Muscle of leg (tissue), 11 donors: ENCODE measurements around the gene PPTC7. TPM values are rescaled to one million over a fixed set of nuclear protein-coding genes. Genes with fewer than 3 reads are reported as not detected.
"Not testable (repeated sequence)": the region's sequence is repeated elsewhere in the genome, so short reads cannot be mapped to it uniquely, and the experiment has no call there.

Source experiments
- DNase-seq: peaks from one replicate; pipeline ENCODE4 v3.0.0; 2013
- H3K27ac ChIP-seq: one replicate; pipeline ENCODE4 v1.5.1; 2013; ENCODE audit warnings: mild to moderate bottlenecking, low read length, control low read depth
- H3K27me3 ChIP-seq: one replicate; pipeline ENCODE4 v1.6.1; 2013; ENCODE audit warnings: low read length; ENCODE audit not compliant: control insufficient read depth, insufficient read depth
- H3K36me3 ChIP-seq: one replicate; pipeline ENCODE4 v1.6.1; 2013; ENCODE audit warnings: low read length; ENCODE audit not compliant: control insufficient read depth, insufficient read depth
- H3K4me1 ChIP-seq: one replicate; pipeline ENCODE4 v1.6.1; 2013; ENCODE audit warnings: low read length; ENCODE audit not compliant: control insufficient read depth, insufficient read depth
- H3K4me3 ChIP-seq: one replicate; pipeline ENCODE4 v1.5.1; 2013; ENCODE audit warnings: low read length, control low read depth
- H3K9me3 ChIP-seq: replicated peaks from 2 replicates; pipeline ENCODE4 v1.6.1; 2013; ENCODE audit warnings: low read depth, low read length; ENCODE audit not compliant: control insufficient read depth
- WGBS: methylation state at CpG from one replicate; pipeline ENCODE4 v1.1.5; 2013; ENCODE audit warnings: missing lambda C conversion rate; ENCODE audit not compliant: insufficient coverage; 5-methylcytosine and 5-hydroxymethylcytosine counted together
- polyA plus RNA-seq, 8 donors: library from polyadenylated mRNA; unstranded; fragments of 120-200 nt; gene quantifications; one replicate each; pipeline versions ENCODE4 v1.2.1 to v1.2.3, GENCODE V29; 2013; ENCODE audit warnings: inconsistent platforms in 1 of 8, low replicate concordance in 1 of 8; ENCODE audit not compliant: insufficient read length in 8 of 8, insufficient read depth in 1 of 8
- total RNA-seq: library from RNA; stranded (reverse); fragments of 120-200 nt; gene quantifications from one replicate; pipeline ENCODE4 v1.2.4, GENCODE V29; 2013

PPTC7 gene
- total and polyA plus RNA-seq, 9 donors: 3.8 to 12.1 (median 11.0) TPM

DNA sequence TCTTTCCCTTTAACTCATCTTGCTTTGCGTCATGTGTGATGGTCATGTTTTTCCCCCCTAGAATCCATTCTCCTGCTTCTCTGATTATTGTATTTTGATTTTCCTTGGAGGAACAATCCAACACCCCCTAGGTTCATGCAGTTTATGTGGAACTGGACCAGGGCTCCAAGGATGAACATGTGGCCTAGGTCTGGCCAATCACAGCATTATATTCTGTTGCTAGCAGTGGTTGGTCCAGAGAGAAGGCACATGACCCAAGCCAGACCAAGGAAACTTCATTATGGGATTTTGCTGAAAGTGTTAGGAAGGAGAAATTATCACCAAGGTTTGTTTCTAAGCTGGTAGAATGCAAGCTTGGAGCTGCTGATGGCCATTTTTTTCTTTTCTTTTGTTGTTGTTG is 6.9 kb upstream of the PPTC7 start:
- H3K27ac ChIP-seq: no peak overlapping the region

DNA sequence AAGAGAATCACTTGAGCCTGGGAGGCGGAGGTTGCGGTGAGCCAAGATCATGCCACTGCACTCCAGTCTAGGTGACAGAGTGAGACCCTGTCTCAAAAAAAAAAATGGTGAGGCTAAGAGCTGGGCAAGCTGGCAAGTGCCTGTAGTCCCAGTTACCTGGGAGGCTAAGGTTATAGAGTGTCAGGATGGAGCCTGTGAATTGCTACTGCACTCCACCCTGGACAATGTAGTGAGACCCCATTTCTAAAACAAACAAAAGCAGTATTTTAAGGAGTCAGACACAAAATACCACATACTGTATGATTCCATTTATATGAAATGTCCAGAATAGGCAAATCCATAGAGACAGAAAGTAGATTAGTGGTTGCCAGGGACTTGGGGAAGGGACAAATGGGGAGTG is 4.0 kb upstream of the PPTC7 start:
- H3K4me1 ChIP-seq: peaks cover 23% of the 10 kb centered on the region
- 100% methylated on average over 2 of the region's 2 CpGs for WGBS
- not testable (repeated sequence) for H3K27me3 ChIP-seq, H3K4me3 ChIP-seq, H3K9me3 ChIP-seq, DNase-seq, H3K36me3 ChIP-seq, H3K27ac ChIP-seq

More for the DNA sequence above, 6.9 kb upstream of the PPTC7 start:
- no peak for DNase-seq
- no CpG with 5 or more reads among the region's 1 CpG for WGBS
- H3K4me3 ChIP-seq: no peak overlapping the region
- no peaks in the 10 kb centered on the region for H3K36me3 ChIP-seq
- no peaks in the 10 kb centered on the region for H3K27me3 ChIP-seq
- H3K4me1 ChIP-seq: peaks cover 13% of the 10 kb centered on the region
- no peaks in the 10 kb centered on the region for H3K9me3 ChIP-seq

DNA sequence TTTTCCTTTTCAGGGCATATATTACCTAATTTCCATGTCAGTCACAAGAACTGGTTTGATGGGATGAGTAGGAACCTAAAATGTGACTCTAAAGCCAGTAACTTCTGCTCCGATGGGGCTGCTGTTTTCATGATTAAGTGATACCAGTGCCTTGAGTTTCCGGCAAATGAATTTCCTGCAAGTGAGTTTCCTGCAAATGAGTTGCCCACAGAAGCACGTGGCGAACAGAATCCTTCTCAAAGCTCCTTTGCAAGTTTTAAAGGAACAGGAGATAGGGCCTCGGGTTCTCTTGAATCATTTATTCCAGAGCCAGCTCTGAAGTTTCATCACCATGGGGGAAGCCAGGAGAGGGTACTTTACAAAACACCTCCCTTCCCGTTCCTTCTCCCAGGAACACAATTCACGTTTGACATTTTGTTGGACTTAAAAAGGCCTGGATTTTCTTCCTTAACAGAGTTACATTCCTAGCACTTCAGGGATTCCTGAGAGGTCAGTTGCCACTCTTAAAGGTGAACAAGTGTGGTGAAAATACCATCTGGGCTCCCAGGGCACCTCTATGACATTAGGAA is 2.2 kb upstream of the PPTC7 start:
- peak overlapping the region; percentile 59 for H3K27ac ChIP-seq
- H3K4me1 ChIP-seq: peaks cover 23% of the 10 kb centered on the region
- no peaks in the 10 kb centered on the region for H3K27me3 ChIP-seq
- no peaks in the 10 kb centered on the region for H3K36me3 ChIP-seq
- no peaks in the 10 kb centered on the region for H3K9me3 ChIP-seq
- DNase-seq: peak; percentile 73
- no peak overlapping the region for H3K4me3 ChIP-seq
- WGBS: 28% methylated on average over 3 of the region's 7 CpGs

DNA sequence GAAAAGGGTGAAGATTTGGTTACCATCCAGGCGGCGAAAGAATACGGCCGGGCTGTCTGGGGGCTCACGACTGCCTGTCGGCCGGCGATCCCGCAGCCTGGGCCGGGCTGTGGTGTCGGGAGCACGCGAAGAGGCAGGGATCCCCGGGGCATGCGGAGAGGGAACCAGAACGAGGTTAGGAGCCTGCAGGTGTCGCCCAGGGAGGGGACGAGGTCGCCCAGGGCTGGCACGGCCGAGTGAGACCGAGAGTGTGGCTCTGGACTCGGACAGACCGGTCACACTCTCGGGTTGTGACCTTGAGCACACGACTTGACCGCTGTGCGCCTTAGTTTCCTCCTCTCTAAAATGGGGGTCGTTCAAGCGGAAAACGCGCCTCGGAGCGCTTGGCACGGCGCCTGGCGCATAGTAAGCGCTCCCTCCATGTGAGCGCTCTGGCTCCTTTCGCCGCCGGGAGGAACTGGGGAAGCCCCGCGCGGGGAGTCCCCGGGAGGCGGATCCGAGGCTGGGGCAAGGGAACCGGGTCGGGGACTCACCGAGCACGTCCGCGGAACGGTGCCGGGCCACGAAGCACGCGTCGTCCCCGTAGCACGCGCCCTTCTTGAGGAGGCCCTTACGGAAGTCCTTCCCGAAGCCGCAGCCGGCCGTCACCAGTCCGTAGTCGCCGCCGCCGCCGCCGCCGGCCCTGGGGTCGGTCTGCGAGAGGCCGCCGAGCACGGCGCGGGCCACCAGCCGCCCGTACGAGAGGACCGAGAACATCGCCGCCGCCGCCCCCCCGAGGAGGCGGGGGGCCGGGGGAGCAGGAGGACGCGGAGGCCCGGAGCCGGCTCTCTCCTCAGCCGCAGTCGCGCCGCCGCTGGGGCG is 612 bp downstream of the PPTC7 start:
- H3K27ac ChIP-seq: peak overlapping the region; percentile 78
- H3K9me3 ChIP-seq: no peaks in the 10 kb centered on the region
- no peaks in the 10 kb centered on the region for H3K36me3 ChIP-seq
- H3K4me3 ChIP-seq: peak overlapping the region; percentile 94
- under 1% methylated on average over 102 of the region's 104 CpGs for WGBS
- DNase-seq: peak; percentile 67
- peaks cover 23% of the 10 kb centered on the region for H3K4me1 ChIP-seq
- H3K27me3 ChIP-seq: no peaks in the 10 kb centered on the region

DNA sequence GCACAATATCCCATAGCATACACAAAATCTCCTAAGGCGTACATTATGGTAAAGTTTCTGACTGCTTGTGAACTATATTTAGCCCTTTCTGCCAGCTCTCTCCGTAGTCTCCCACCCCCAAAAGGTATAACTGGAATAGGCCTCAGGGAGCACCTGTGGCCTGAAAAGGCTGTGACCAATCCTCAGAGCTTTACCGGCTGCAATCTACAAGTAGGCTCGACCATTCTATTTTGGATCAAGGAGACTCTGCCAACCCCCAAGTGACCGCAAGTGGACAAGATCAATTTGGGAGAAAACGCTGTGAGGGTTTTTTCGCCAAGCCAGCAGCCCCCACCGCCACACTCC is 1.2 kb downstream of the PPTC7 start:
- Histone ChIP-seq H3K36me3 (no peaks in the 10 kb centered on the region), H3K4me1 (peaks cover 23% of the 10 kb centered on the region), H3K27me3 (no peaks in the 10 kb centered on the region), H3K9me3 (no peaks in the 10 kb centered on the region), H3K27ac (peak overlapping the region; percentile 78), H3K4me3 (peak overlapping the region; percentile 94)
- 0% methylated on average over 6 of the region's 8 CpGs for WGBS
- no peak for DNase-seq

DNA sequence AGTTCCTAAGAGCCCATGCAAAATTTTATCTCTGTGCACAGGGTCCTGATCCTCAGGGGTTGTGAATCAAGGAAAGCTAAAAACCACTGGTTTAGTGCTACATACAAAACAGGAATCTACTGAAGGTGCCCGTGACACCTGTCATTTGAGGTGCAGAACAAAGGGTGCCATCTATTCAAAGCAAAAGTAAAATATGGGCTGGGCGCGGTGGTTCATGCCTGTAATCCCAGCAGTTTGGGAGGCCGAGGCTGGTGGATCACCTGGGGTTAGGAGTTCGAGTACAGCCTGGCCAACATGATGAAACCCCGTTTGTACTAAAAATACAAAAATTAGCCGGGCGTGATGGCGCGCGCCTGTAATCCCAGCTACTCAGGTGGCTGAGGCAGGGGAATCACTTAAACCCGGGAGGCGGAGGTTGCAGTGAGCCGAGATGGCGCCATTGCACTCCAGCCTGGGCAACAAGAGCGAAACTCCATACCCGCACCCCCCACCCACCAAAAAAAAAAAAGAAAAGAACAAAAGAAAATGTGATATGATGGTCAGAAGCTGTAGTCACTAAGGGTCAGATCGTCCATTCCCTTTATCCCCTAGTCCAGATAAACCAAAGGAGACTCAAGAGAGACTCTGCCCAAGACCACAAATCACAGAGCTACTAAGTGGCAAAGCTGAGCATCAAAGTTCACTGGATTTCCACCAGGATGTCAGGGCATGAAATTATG is 3.4 kb downstream of the PPTC7 start:
- Histone ChIP-seq H3K4me1 (peaks cover 11% of the 10 kb centered on the region), H3K9me3 (no peaks in the 10 kb centered on the region), H3K36me3 (no peaks in the 10 kb centered on the region), H3K4me3 (no peak overlapping the region), H3K27me3 (no peaks in the 10 kb centered on the region), H3K27ac (no peak overlapping the region)
- WGBS: 94% methylated on average over 6 of the region's 18 CpGs
- no peak for DNase-seq

DNA sequence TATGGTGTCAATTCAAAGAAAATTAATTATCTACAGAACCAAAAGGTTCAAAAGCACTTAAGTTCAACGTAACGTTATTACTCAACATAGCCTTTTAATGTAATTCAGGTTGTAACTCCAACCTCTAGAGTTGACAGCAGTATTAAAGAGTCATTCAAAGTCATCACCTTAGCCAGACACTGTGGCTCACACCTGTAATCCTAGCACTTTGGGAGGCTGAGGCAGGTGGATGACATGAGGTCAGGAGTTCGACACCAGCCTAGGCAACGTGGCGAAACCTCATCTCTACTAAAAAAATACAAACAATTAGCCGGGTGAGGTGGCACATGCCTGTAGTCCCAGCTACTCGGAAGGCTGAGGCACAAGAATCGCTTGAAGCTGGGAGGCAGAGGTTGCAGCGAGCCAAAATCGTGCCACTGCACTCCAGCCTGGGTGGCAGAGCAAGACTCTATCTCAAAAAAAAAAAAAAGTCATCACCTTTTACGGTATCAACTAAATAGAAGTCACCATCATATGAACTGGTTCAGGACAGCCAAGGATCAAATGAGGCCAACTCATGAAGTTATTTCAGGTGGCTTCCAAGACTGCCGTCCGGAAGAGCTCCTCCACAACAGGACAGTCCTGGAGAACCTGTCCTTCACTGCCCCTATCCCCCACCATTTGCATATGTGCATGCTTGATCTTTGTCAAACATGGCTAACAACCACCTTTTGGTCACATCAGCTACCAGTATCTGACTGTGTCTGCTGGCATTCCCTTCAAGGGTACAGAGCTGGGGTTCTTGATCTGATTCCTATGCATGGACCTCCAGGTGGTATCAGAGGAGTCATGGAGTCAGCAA is 4.2 kb downstream of the PPTC7 start:
- 75% methylated on average over 5 of the region's 13 CpGs for WGBS
- Histone ChIP-seq H3K27ac (no peak overlapping the region), H3K4me1 (peaks cover 7% of the 10 kb centered on the region), H3K27me3 (no peaks in the 10 kb centered on the region), H3K36me3 (no peaks in the 10 kb centered on the region), H3K9me3 (no peaks in the 10 kb centered on the region), H3K4me3 (no peak overlapping the region)
- no peak for DNase-seq

DNA sequence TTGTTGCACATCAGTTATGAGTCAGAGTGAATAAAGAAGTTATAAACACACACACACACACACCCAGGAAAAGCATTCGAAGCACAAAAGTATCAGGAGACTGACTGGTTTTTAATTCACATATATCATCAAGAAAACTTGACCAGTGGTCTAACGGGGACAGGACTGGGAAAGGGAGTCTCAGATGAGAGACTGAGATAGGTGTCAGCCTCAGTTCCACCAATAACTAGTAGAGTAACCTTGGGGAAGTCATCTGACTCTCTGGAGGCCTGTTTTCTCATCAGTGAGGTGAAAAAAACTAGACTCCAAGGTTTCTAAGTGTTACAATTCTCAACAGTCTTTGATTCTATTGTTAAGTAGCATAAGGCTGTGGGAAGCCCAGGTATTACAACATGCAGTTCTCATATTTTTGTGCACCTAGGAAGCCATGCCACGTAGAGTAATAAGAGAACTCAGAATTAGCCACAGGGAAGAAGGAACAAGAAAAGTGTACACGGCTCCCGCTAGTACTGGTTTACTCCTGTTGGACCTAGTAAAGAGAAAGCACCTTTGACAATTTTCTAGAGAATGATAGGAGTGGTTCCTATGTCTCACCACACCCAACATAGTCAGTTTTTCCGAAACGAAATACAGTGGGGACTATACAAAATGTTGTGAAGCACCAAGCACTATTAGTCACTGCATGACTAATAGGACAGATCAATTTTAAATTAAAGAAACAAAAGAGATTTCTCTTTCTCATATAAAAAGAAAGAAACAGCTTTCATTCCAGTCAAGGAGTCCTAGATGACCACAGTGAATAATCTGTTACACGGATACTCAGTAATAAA is 5.0 kb downstream of the PPTC7 start:
- no peaks in the 10 kb centered on the region for H3K36me3 ChIP-seq
- H3K9me3 ChIP-seq: no peaks in the 10 kb centered on the region
- H3K27ac ChIP-seq: peak overlapping the region; percentile 21
- DNase-seq: peak; percentile 46
- no CpG with 5 or more reads among the region's 8 CpGs for WGBS
- no peaks in the 10 kb centered on the region for H3K27me3 ChIP-seq
- peaks cover 4% of the 10 kb centered on the region for H3K4me1 ChIP-seq
- H3K4me3 ChIP-seq: no peak overlapping the region

DNA sequence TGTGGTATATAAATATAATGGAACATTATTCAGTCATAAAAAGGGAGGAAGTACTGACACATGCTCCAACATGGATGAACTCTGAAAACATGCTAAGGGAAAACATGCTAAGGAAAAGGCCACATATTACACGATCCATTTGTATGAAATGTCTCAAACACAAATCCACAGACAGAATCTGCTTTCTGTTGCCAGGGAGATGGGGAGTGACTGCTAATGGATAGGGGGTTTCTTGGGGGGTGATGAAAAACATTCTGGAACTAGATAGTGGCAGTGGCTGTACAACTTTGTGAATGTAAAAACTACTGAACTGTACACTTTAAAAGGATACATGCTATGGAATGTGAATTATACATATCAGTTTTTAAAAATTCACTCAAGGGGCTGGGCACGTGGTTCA is 6.6 kb downstream of the PPTC7 start:
- no peak overlapping the region for H3K27ac ChIP-seq
- no peaks in the 10 kb centered on the region for H3K4me1 ChIP-seq
- H3K36me3 ChIP-seq: no peaks in the 10 kb centered on the region
- H3K27me3 ChIP-seq: no peaks in the 10 kb centered on the region
- no peak for DNase-seq
- WGBS: no CpG with 5 or more reads among the region's 2 CpGs
- peaks cover 7% of the 10 kb centered on the region for H3K9me3 ChIP-seq
- no peak overlapping the region for H3K4me3 ChIP-seq
